SK-N-MC (cell line): ENCODE results near the gene GJC2.

Source experiments
- EZH2 ChIP-seq: fragments of 200-600 bp; sonication (generic); IDR thresholded peaks from one replicate; pipeline ENCODE4 v1.6.1; 2017; ENCODE audit warnings: antibody characterized with exemption
- FOXP2 ChIP-seq: optimal IDR thresholded peaks from 2 replicates; pipeline ENCODE3; 2011; ENCODE audit warnings: mild to moderate bottlenecking, moderate library complexity; ENCODE audit not compliant: insufficient read depth; ENCODE audit errors: extremely low read length, control extremely low read depth
- POLR2AphosphoS5 ChIP-seq: IDR thresholded peaks from 2 replicates; pipeline ENCODE4 v1.6.1; 2012; ENCODE audit warnings: mild to moderate bottlenecking, low read depth, low read length, borderline replicate concordance

DNA sequence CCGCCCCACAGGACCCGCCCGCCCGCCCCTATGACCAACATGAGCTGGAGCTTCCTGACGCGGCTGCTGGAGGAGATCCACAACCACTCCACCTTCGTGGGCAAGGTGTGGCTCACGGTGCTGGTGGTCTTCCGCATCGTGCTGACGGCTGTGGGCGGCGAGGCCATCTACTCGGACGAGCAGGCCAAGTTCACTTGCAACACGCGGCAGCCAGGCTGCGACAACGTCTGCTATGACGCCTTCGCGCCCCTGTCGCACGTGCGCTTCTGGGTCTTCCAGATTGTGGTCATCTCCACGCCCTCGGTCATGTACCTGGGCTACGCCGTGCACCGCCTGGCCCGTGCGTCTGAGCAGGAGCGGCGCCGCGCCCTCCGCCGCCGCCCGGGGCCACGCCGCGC is 8.0 kb downstream of the GJC2 start:
- no peak for TF ChIP-seq POLR2AphosphoS5
- no peak for TF ChIP-seq EZH2
- no peak for TF ChIP-seq FOXP2
